Renal pelvis (tissue), 4 donors: ENCODE results near the gene METTL2A. TPM values are rescaled to one million over a fixed set of nuclear protein-coding genes. Genes with fewer than 3 reads are reported as not detected.
"Not testable (repeated sequence)": the region's sequence is repeated elsewhere in the genome, so short reads cannot be mapped to it uniquely, and the experiment has no call there.

Source experiments
- DNase-seq: peaks from one replicate; pipeline ENCODE4 v3.0.0-alpha.2; 2013
- polyA plus RNA-seq, 3 donors: library from polyadenylated mRNA; unstranded; fragments of 120-200 nt; gene quantifications; one replicate each; pipeline ENCODE4 v1.2.1, GENCODE V29; 2013; ENCODE audit not compliant: insufficient read length in 3 of 3

METTL2A gene
- polyA plus RNA-seq, 3 donors = 19.5 to 26.9 (median 21.3) TPM

- DNase-seq = not testable (repeated sequence)
Observed at GRCh38 chr17:62464422-62464821, 40.7 kb downstream of the METTL2A start.

GRCh38 chr17:62465271-62465670, 41.6 kb downstream of the METTL2A start:
- not testable (repeated sequence) for DNase-seq

- DNase-seq = not testable (repeated sequence)
Observed at GRCh38 chr17:62470666-62471379, 47.1 kb downstream of the METTL2A start.

GRCh38 chr17:62471380-62471880, 47.7 kb downstream of the METTL2A start:
- DNase-seq = not testable (repeated sequence)

GRCh38 chr17:62473030-62473982, 49.6 kb downstream of the METTL2A start:
- DNase-seq = not testable (repeated sequence)

GRCh38 chr17:62477111-62477510, 53.4 kb downstream of the METTL2A start:
- not testable (repeated sequence) for DNase-seq

- not testable (repeated sequence) for DNase-seq
Observed at GRCh38 chr17:62477718-62478408, 54.2 kb downstream of the METTL2A start.

- peak; percentile 83 for DNase-seq
Observed at GRCh38 chr17:62478424-62478879, 54.8 kb downstream of the METTL2A start, which contains the start of gene TLK2. TLK2 (plus strand) TSS chr17:62478825; CDS start chr17:62481126, 2,301 bp downstream.

GRCh38 chr17:62478880-62479638, 55.4 kb downstream of the METTL2A start:
- DNase-seq = not testable (repeated sequence)

- not testable (repeated sequence) for DNase-seq
Observed at GRCh38 chr17:62479639-62480258, 56.1 kb downstream of the METTL2A start.

GRCh38 chr17:62482553-62482952, 58.9 kb downstream of the METTL2A start:
- not testable (repeated sequence) for DNase-seq

- not testable (repeated sequence) for DNase-seq
Observed at GRCh38 chr17:62490990-62491389, 67.3 kb downstream of the METTL2A start.

- not testable (repeated sequence) for DNase-seq
Observed at GRCh38 chr17:62493049-62493655, 69.5 kb downstream of the METTL2A start.

- DNase-seq = not testable (repeated sequence)
Observed at GRCh38 chr17:62494073-62494472, 70.4 kb downstream of the METTL2A start.

- DNase-seq = not testable (repeated sequence)
Observed at GRCh38 chr17:62496344-62496743, 72.6 kb downstream of the METTL2A start.

- not testable (repeated sequence) for DNase-seq
Observed at GRCh38 chr17:62498796-62499195, 75.1 kb downstream of the METTL2A start.
